Skeletal muscle satellite cell (primary cell): ENCODE measurements around the gene SFT2D2. TPM values are rescaled to one million over a fixed set of nuclear protein-coding genes. Genes with fewer than 3 reads are reported as not detected.

Source experiments
- H3K27me3 ChIP-seq: 2 replicates; pipeline ENCODE4 v1.7.0; 2013; ENCODE audit warnings: low read length; ENCODE audit not compliant: control insufficient read depth, insufficient read depth
- H3K36me3 ChIP-seq: 2 replicates; pipeline ENCODE4 v1.7.0; 2013; ENCODE audit warnings: mild to moderate bottlenecking, control low read depth, low read length; ENCODE audit not compliant: insufficient read depth
- H3K4me1 ChIP-seq: 2 replicates; pipeline ENCODE4 v1.7.0; 2013; ENCODE audit warnings: low read length; ENCODE audit not compliant: control insufficient read depth, insufficient read depth
- H3K4me2 ChIP-seq: 2 replicates; pipeline ENCODE4 v1.7.0; 2013; ENCODE audit warnings: mild to moderate bottlenecking, low read length
- H3K4me3 ChIP-seq: 2 replicates; pipeline ENCODE4 v1.7.0; 2013; ENCODE audit warnings: low read length
- H3K9ac ChIP-seq: 2 replicates; pipeline ENCODE4 v1.7.0; 2013; ENCODE audit warnings: mild to moderate bottlenecking, low read depth, low read length, moderate library complexity
- H3K9me3 ChIP-seq: replicated peaks from 2 replicates; pipeline ENCODE4 v1.7.0; 2013; ENCODE audit warnings: mild to moderate bottlenecking, control low read depth, low read length
- small RNA-seq: library from RNA; depleted of rRNA; stranded (forward); fragments of <200 nt; gene quantifications from one replicate; pipeline ENCODE3, GENCODE V24; 2012

The SFT2D2 gene

DNA sequence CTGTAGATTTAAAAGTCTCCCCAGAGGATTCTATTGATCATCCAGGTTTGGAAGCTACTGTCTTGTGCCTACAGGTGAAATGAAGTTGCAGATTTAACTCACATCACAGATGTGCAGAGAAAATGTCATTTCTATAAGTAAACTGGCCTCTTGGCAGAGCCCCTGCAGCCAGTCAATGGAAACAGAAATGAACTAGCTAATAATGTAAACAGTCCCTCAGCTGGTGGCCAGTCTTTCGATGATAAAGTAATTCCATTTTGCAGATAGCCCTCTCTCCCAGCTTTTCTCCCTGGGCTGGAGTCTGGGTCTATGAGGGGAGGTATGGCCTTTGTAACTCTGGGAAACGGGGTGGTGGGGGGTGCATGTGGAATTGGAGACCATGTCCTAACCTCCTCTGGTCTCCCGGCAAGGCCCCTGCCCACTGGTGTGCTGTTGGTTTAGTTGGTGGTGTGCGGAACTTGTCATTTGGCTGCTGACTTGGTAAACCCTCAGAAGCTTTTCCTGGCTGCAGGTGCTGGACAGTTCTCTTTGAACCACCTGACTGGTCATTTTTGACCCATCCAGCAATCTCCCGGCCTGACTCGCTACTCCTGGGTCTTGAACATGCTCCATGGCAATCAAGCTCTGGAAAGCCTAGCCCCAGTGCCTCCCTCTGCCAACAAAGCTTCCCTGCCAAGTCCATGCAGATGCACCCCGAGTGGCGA is 69.8 kb downstream of the SFT2D2 start:
- Histone ChIP-seq H3K9ac (no peak overlapping the region), H3K4me1 (no peaks in the 10 kb centered on the region), H3K27me3 (no peaks in the 10 kb centered on the region), H3K9me3 (no peaks in the 10 kb centered on the region), H3K4me3 (no peak overlapping the region), H3K36me3 (no peaks in the 10 kb centered on the region), H3K4me2 (no peak overlapping the region)

DNA sequence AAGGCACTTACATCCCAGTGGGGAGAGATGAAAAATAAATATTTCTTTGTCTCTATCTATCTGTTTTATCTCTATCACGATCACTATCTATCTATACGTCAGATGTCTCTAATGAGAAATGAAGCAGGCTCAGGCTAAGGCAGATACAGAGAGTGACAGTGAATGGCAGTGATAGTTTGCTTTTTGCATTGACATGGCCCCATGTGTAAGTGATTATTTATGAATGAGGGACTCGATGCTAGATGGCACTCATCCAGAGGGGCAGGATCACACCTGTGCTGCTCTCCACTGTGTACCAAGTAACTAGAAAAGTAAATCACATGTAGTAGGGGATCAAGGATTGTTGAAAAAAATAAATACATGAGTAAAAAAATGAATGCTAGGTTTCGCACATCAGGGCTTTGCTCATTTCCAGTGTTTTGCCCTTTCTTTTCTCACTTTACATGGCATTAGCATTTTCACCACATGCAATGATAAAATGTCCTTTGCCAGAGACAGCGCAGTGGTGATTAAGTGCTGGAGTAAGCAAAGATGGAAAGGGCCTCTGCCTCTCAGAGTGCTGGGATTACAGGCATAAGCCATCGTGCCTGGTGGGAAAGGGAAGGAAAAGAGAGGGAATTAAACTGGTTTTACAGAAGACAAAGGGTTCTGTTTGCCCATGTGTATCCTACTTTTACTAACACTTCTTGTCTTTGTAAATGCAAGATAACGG is 71.4 kb downstream of the SFT2D2 start:
- no peaks in the 10 kb centered on the region for H3K9me3 ChIP-seq
- no peaks in the 10 kb centered on the region for H3K27me3 ChIP-seq
- H3K9ac ChIP-seq = no peak overlapping the region
- H3K36me3 ChIP-seq = no peaks in the 10 kb centered on the region
- H3K4me3 ChIP-seq = no peak overlapping the region
- no peak overlapping the region for H3K4me2 ChIP-seq
- H3K4me1 ChIP-seq = peaks cover 6% of the 10 kb centered on the region

DNA sequence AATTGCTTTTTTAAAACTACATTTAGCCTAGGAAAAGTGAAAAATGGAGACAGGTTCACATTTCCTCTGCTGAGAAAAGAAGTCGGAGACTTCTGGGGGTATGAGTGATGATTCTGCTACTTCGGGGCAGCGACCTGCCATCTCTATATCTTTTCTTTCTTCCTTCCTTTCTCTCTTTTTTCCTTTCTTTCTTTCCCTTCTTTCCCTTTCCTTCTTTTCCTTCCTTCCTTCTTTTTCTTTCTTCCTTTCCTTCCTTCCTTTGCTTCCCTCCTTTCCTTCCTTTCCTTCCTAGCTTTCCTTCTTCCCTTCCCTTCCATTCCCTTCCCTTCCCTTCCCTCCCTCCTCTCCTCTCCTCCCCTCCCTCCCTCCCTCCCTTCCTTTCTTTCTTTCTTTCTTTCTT is 72.6 kb downstream of the SFT2D2 start:
- H3K4me2 ChIP-seq = no peak overlapping the region
- no peaks in the 10 kb centered on the region for H3K36me3 ChIP-seq
- H3K4me3 ChIP-seq = no peak overlapping the region
- H3K9me3 ChIP-seq = no peaks in the 10 kb centered on the region
- H3K4me1 ChIP-seq = peaks cover 7% of the 10 kb centered on the region
- H3K9ac ChIP-seq = no peak overlapping the region
- no peaks in the 10 kb centered on the region for H3K27me3 ChIP-seq

- no peak overlapping the region for H3K4me3 ChIP-seq
- no peak overlapping the region for H3K9ac ChIP-seq
- H3K4me1 ChIP-seq = peaks cover 7% of the 10 kb centered on the region
- H3K27me3 ChIP-seq = no peaks in the 10 kb centered on the region
- no peaks in the 10 kb centered on the region for H3K36me3 ChIP-seq
- no peaks in the 10 kb centered on the region for H3K9me3 ChIP-seq
- H3K4me2 ChIP-seq = no peak overlapping the region
Measured at GRCh38 chr1:168300626-168301025, 74.8 kb downstream of the SFT2D2 start.

DNA sequence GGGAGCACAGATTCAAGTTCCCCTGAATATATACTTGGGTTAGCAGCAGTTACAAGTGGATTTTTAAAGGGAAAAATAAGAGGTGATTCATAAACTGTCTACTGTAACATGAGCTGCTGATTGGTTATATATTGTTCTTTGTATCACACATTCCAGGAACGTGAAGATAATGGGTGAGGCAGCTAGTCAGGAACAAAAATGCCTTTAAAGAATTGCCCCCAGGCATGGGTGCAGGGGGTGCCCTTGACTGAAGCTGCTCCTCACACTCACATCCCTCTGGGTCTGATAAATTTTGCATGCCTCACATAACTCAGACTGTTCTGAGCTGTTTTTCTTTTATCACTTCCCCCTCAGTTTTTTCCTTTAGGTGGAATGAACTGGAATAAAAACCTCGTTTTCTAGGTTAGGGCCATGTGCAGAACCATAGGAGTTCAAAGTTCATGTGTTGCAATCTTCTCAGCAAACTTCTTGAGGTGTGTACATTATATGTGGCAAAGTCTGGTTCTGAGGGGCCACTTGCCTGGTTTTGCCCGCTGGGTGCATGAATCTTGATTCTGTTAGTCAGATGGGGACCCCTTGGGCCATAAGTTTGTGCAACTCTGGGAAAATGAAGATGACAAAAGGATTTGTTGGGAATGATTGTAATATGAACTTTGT is 76.0 kb downstream of the SFT2D2 start:
- Histone ChIP-seq H3K9me3 (no peaks in the 10 kb centered on the region), H3K4me3 (no peak overlapping the region), H3K36me3 (no peaks in the 10 kb centered on the region), H3K9ac (no peak overlapping the region), H3K4me2 (peak overlapping the region; percentile 13), H3K27me3 (no peaks in the 10 kb centered on the region), H3K4me1 (peaks cover 7% of the 10 kb centered on the region)

Small RNA genes within 50 kb of the gene (small RNA-seq; reads per million reads assigned to genes)
- not detected for gene AL021397.1
- gene RNU6-1310P = not detected
